HepG2 (cell line): ENCODE results near the gene MAT2A. TPM values are rescaled to one million over a fixed set of nuclear protein-coding genes. Genes with fewer than 3 reads are reported as not detected.

Experiments used
- ARNT ChIP-seq: fragments of 450-650 bp; IDR thresholded peaks from 2 replicates; pipeline ENCODE4 v1.6.1; 2017
- BATF2 ChIP-seq: sonication (generic); formaldehyde crosslinking; IDR thresholded peaks from 2 replicates; pipeline ENCODE4 v1.8.0; 2022; ENCODE audit warnings: mild to moderate bottlenecking, missing genetic modification reagents, moderate library complexity
- CBFB ChIP-seq: sonication (generic); formaldehyde crosslinking; IDR thresholded peaks from 2 replicates; pipeline ENCODE4 v1.4.0; 2020; ENCODE audit warnings: missing genetic modification reagents
- CHCHD3 ChIP-seq: sonication (generic); formaldehyde crosslinking; IDR thresholded peaks from 2 replicates; pipeline ENCODE4 v1.8.0; 2022; ENCODE audit warnings: mild to moderate bottlenecking, missing genetic modification reagents, moderate library complexity
- FOXM1 ChIP-seq: sonication (generic); formaldehyde crosslinking; IDR thresholded peaks from 2 replicates; pipeline ENCODE4 v1.5.0; 2020; ENCODE audit warnings: missing genetic modification reagents
- IRF1 ChIP-seq: sonication (generic); formaldehyde crosslinking; IDR thresholded peaks from 2 replicates; pipeline ENCODE4 v1.4.0; 2020; ENCODE audit warnings: low read depth, mild to moderate bottlenecking, missing genetic modification reagents
- NR2F6 ChIP-seq, 2 experiments: IDR thresholded peaks; 2 replicates each; pipeline ENCODE4 v1.6.1; 2016; ENCODE audit warnings: antibody characterized with exemption in 1 of 2, mild to moderate bottlenecking in 1 of 2
- PLRG1 ChIP-seq: fragments of 450-650 bp; conservative IDR thresholded peaks from 2 replicates; pipeline ENCODE4 v1.6.1; 2016
- RAD21 ChIP-seq: fragments of 450-650 bp; formaldehyde crosslinking; IDR thresholded peaks from 2 replicates; pipeline ENCODE4 v1.5.0; 2020; ENCODE audit warnings: mild to moderate bottlenecking
- REPIN1 ChIP-seq: sonication (generic); formaldehyde crosslinking; IDR thresholded peaks from 2 replicates; pipeline ENCODE4 v1.8.0; 2022; ENCODE audit warnings: missing genetic modification reagents, low read depth, mild to moderate bottlenecking, borderline replicate concordance
- SOX5 ChIP-seq: IDR thresholded peaks from 2 replicates; pipeline ENCODE4 v1.6.1; 2016; ENCODE audit warnings: borderline replicate concordance
- XBP1 ChIP-seq: sonication (generic); formaldehyde crosslinking; IDR thresholded peaks from 2 replicates; pipeline ENCODE4 v1.5.0; 2020; ENCODE audit warnings: missing genetic modification reagents
- ZBTB3 ChIP-seq: sonication (generic); formaldehyde crosslinking; IDR thresholded peaks from 2 replicates; pipeline ENCODE4 v1.4.0; 2020; ENCODE audit warnings: low read depth, mild to moderate bottlenecking, moderate library complexity, missing genetic modification reagents, borderline replicate concordance
- ZNF17 ChIP-seq: sonication (generic); formaldehyde crosslinking; IDR thresholded peaks from 2 replicates; pipeline ENCODE4 v1.5.0; 2020; ENCODE audit warnings: mild to moderate bottlenecking, missing genetic modification reagents
- ZNF180 ChIP-seq: sonication (generic); formaldehyde crosslinking; IDR thresholded peaks from 2 replicates; pipeline ENCODE4 v1.4.0; 2020; ENCODE audit warnings: low read depth, missing genetic modification reagents, borderline replicate concordance
- ZNF205 ChIP-seq: IDR thresholded peaks from 2 replicates; pipeline ENCODE4 v1.6.1; 2018; ENCODE audit warnings: missing biosample characterization, missing genetic modification reagents
- ZNF232 ChIP-seq: sonication (generic); formaldehyde crosslinking; IDR thresholded peaks from 2 replicates; pipeline ENCODE4 v1.4.0; 2020; ENCODE audit warnings: missing genetic modification reagents, borderline replicate concordance
- ZNF292 ChIP-seq: sonication (generic); formaldehyde crosslinking; IDR thresholded peaks from 2 replicates; pipeline ENCODE4 v1.8.1; 2022; ENCODE audit warnings: mild to moderate bottlenecking, low read depth, missing genetic modification reagents, borderline replicate concordance
- ZNF33A ChIP-seq: sonication (generic); formaldehyde crosslinking; IDR thresholded peaks from 2 replicates; pipeline ENCODE4 v1.5.1; 2020; ENCODE audit warnings: missing genetic modification reagents, mild to moderate bottlenecking, moderate library complexity, borderline replicate concordance
- ZNF607 ChIP-seq: sonication (generic); formaldehyde crosslinking; IDR thresholded peaks from 2 replicates; pipeline ENCODE4 v1.5.1; 2020; ENCODE audit warnings: missing genetic modification reagents, mild to moderate bottlenecking, borderline replicate concordance
- ZNF614 ChIP-seq: IDR thresholded peaks from 2 replicates; pipeline ENCODE4 v1.6.1; 2018; ENCODE audit warnings: missing biosample characterization, missing genetic modification reagents, inconsistent platforms, borderline replicate concordance
- ZNF713 ChIP-seq: sonication (generic); formaldehyde crosslinking; IDR thresholded peaks from 2 replicates; pipeline ENCODE4 v1.4.0; 2020; ENCODE audit warnings: mild to moderate bottlenecking, missing genetic modification reagents
- ZNF841 ChIP-seq: sonication (generic); formaldehyde crosslinking; IDR thresholded peaks from 2 replicates; pipeline ENCODE4 v1.8.1; 2023; ENCODE audit warnings: missing genetic modification reagents, borderline replicate concordance
- ZNF891 ChIP-seq: sonication (generic); formaldehyde crosslinking; IDR thresholded peaks from 2 replicates; pipeline ENCODE4 v1.5.0; 2020; ENCODE audit warnings: mild to moderate bottlenecking, missing genetic modification reagents
- polyA plus RNA-seq, 8 experiments: library from polyadenylated mRNA; depleted of rRNA in 3 of 8; stranded (reverse) in 7 of 8; unstranded in 1 of 8; fragments of >200 nt; fragmentation: Illumina TruSeq in 4 of 8; extraction: Trizol in 4 of 8; gene quantifications; 2 replicates each; pipeline versions ENCODE4 v1.2.1 to v1.2.3, GENCODE V29; 2011 to 2016; ENCODE audit warnings: low read depth in 4 of 8, missing spikeins in 1 of 8, mixed read lengths in 1 of 8; ENCODE audit not compliant: insufficient read depth in 1 of 8
- total RNA-seq, 5 experiments: library from RNA; depleted of rRNA; stranded (reverse); fragments of >200 nt; fragmentation: Illumina TruSeq; extraction: Trizol; gene quantifications; 2 replicates each; pipeline ENCODE4 v1.2.3, GENCODE V29; 2016; ENCODE audit warnings: low read depth in 1 of 5
- TF ChIP-seq, protein P1 (sequence below): sonication (generic); formaldehyde crosslinking; IDR thresholded peaks from 2 replicates; pipeline ENCODE4 v1.4.0; 2020; ENCODE audit warnings: missing genetic modification reagents
- TF ChIP-seq, protein P2 (sequence below): fragments of 450-650 bp; IDR thresholded peaks from 2 replicates; pipeline ENCODE4 v1.6.1; 2017; ENCODE audit warnings: mild to moderate bottlenecking

Gene MAT2A
- total and polyA plus RNA-seq, 2 of the 13 experiments (the other 11 are each of a cell fraction or from before 2014, with no cell fraction given): 155 to 331 TPM

- TF ChIP-seq, protein P1, sequence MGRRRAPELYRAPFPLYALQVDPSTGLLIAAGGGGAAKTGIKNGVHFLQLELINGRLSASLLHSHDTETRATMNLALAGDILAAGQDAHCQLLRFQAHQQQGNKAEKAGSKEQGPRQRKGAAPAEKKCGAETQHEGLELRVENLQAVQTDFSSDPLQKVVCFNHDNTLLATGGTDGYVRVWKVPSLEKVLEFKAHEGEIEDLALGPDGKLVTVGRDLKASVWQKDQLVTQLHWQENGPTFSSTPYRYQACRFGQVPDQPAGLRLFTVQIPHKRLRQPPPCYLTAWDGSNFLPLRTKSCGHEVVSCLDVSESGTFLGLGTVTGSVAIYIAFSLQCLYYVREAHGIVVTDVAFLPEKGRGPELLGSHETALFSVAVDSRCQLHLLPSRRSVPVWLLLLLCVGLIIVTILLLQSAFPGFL (CRISPR knock-in tag): peak; percentile 96
- TF ChIP-seq ZBTB3 (CRISPR knock-in tag): peak; percentile 33; the same call in 1 of the 2 replicates
- peak; percentile 70 for TF ChIP-seq ZNF205 (CRISPR knock-in tag)
- TF ChIP-seq CBFB (CRISPR knock-in tag): peak; percentile 87
- TF ChIP-seq PLRG1: no peak
- TF ChIP-seq FOXM1: peak; percentile 82
- TF ChIP-seq RAD21 (CRISPR knock-in tag): peak; percentile 86
- TF ChIP-seq SOX5 (CRISPR knock-in tag): peak; percentile 45
- no peak for TF ChIP-seq ARNT
- TF ChIP-seq BATF2 (CRISPR knock-in tag): peak; percentile 91
- no peak for TF ChIP-seq NR2F6 (IDR thresholded peaks at IDR 0.05)
- peak; percentile 70 for TF ChIP-seq NR2F6 (CRISPR knock-in tag; IDR thresholded peaks at IDR 0.05)
- TF ChIP-seq CHCHD3: peak; percentile 97
- TF ChIP-seq ZNF607 (CRISPR knock-in tag): no peak; the same call in 1 of the 2 replicates
- no peak for TF ChIP-seq ZNF292
- TF ChIP-seq REPIN1 (CRISPR knock-in tag): peak; percentile 8
- peak; percentile 56; the same call in 1 of the 2 replicates for TF ChIP-seq XBP1
- peak; percentile 91 for TF ChIP-seq ZNF232 (CRISPR knock-in tag)
- no peak; the same call in 1 of the 2 replicates for TF ChIP-seq ZNF713
- peak; percentile 86; the same call in 1 of the 2 replicates for TF ChIP-seq ZNF180 (CRISPR knock-in tag)
- TF ChIP-seq ZNF17: peak; percentile 52; the same call in 1 of the 2 replicates
- peak; percentile 95 for TF ChIP-seq ZNF891 (CRISPR knock-in tag)
- TF ChIP-seq ZNF33A: peak; percentile 55; the same call in 1 of the 2 replicates
- TF ChIP-seq ZNF841 (CRISPR knock-in tag): no peak
- TF ChIP-seq ZNF614: peak; percentile 14; the same call in 1 of the 2 replicates
- TF ChIP-seq, protein P2, sequence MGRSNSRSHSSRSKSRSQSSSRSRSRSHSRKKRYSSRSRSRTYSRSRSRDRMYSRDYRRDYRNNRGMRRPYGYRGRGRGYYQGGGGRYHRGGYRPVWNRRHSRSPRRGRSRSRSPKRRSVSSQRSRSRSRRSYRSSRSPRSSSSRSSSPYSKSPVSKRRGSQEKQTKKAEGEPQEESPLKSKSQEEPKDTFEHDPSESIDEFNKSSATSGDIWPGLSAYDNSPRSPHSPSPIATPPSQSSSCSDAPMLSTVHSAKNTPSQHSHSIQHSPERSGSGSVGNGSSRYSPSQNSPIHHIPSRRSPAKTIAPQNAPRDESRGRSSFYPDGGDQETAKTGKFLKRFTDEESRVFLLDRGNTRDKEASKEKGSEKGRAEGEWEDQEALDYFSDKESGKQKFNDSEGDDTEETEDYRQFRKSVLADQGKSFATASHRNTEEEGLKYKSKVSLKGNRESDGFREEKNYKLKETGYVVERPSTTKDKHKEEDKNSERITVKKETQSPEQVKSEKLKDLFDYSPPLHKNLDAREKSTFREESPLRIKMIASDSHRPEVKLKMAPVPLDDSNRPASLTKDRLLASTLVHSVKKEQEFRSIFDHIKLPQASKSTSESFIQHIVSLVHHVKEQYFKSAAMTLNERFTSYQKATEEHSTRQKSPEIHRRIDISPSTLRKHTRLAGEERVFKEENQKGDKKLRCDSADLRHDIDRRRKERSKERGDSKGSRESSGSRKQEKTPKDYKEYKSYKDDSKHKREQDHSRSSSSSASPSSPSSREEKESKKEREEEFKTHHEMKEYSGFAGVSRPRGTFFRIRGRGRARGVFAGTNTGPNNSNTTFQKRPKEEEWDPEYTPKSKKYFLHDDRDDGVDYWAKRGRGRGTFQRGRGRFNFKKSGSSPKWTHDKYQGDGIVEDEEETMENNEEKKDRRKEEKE: no peak
- TF ChIP-seq IRF1 (CRISPR knock-in tag): peak; percentile 9; the same call in 1 of the 2 replicates
Measured at GRCh38 chr2:85538507-85539360, at the start of gene MAT2A (continued).
